Stomach (tissue), 4 donors: ENCODE data around the gene ODF2.

Experiments used
- EP300 ChIP-seq: sonication (generic); formaldehyde crosslinking; IDR thresholded peaks from one replicate; pipeline ENCODE4 v1.6.1; 2017; ENCODE audit warnings: antibody characterized with exemption
- POLR2A ChIP-seq, 4 donors: fragments of 450-650 bp; IDR thresholded peaks; one replicate each; pipeline ENCODE4 v1.6.1; 2016; ENCODE audit warnings: antibody characterized with exemption in 4 of 4, control low read depth in 2 of 4, mild to moderate bottlenecking in 1 of 4, moderate library complexity in 1 of 4
- POLR2AphosphoS5 ChIP-seq, 3 donors: sonication (generic); formaldehyde crosslinking; IDR thresholded peaks; one replicate each; pipeline ENCODE4 v1.6.1; 2016; ENCODE audit warnings: antibody characterized with exemption in 3 of 3
- TF ChIP-seq, protein P1 (sequence below), 7 experiments: fragments of 450-650 bp in 4 of 7; fragments of 200-600 bp in 3 of 7; sonication (generic) in 3 of 7; IDR thresholded peaks; one replicate each; pipeline ENCODE4 v1.5.1; 2016 to 2019; ENCODE audit warnings: antibody characterized with exemption in 7 of 7, control low read depth in 2 of 7, mild to moderate bottlenecking in 1 of 7

DNA sequence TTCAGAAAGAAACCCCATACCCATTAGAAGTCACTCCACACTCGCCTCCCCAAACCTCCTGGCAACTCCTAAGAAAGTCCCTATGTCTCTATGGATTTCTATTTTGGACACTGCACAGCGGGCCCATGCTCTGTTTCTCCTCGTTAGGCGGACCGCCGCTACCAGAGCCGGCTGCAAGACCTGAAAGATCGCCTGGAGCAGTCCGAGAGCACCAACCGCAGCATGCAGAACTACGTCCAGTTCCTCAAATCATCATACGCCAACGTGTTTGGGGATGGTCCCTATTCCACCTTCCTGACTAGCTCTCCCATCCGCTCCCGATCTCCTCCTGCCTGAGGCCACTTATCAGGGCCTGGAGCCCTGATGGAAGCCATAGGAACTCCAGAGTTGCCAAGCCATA lies 44.1 kb downstream of the ODF2 start:
- TF ChIP-seq, protein P1, sequence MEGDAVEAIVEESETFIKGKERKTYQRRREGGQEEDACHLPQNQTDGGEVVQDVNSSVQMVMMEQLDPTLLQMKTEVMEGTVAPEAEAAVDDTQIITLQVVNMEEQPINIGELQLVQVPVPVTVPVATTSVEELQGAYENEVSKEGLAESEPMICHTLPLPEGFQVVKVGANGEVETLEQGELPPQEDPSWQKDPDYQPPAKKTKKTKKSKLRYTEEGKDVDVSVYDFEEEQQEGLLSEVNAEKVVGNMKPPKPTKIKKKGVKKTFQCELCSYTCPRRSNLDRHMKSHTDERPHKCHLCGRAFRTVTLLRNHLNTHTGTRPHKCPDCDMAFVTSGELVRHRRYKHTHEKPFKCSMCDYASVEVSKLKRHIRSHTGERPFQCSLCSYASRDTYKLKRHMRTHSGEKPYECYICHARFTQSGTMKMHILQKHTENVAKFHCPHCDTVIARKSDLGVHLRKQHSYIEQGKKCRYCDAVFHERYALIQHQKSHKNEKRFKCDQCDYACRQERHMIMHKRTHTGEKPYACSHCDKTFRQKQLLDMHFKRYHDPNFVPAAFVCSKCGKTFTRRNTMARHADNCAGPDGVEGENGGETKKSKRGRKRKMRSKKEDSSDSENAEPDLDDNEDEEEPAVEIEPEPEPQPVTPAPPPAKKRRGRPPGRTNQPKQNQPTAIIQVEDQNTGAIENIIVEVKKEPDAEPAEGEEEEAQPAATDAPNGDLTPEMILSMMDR (IDR thresholded peaks at IDR 0.05): no peak
- TF ChIP-seq POLR2A (IDR thresholded peaks at IDR 0.05): no peak
- TF ChIP-seq EP300: no peak
- TF ChIP-seq POLR2AphosphoS5 (IDR thresholded peaks at IDR 0.05): no peak
